GM12865 (cell line): Measurements from ENCODE around the gene GSTT2.
"Not testable (repeated sequence)": the region's sequence is repeated elsewhere in the genome, so short reads cannot be mapped to it uniquely, and the experiment has no call there.

ENCODE experiments used
- DNase-seq: peaks from one replicate; pipeline ENCODE4 v3.0.0; 2010; ENCODE audit warnings: low read depth
- H3K4me3 ChIP-seq: 2 replicates; pipeline ENCODE4 v1.5.1; 2011; ENCODE audit warnings: mild to moderate bottlenecking, low read depth, low read length, control low read depth
- TF ChIP-seq, protein P1 (sequence below): IDR thresholded peaks from 2 replicates; pipeline ENCODE4 v1.5.1; 2011; ENCODE audit warnings: low read length, control low read depth, low read depth, inconsistent platforms; ENCODE audit not compliant: insufficient read depth; ENCODE audit errors: missing control alignments

GSTT2 gene

DNA sequence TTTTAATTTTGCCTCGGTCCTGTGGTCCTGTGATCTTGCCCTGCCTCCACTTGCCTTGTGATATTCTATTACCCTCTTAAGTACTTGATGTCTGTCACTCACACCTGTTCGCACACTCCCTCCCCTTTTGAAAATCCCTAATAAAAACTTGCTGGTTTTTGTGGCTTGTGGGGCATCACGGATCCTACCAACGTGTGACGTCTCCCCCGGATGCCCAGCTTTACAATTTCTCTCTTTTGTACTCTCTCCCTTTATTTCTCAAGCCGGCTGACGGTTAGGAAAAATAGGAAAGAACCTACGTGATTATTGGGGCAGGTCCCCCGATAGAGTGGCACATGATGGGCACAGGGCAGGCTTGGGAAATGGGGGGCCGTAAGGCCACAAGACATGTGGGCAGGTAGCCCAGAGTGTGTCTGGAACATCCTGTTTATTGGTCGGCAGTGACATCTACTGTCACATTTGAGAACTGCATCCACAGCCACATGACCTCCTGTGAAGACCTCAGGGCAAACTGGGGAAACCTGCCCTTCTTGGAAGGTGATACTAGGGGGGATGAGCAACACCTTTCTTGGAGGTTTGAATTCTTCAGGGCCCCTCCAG lies 23.5 kb upstream of the GSTT2 start:
- H3K4me3 ChIP-seq = not testable (repeated sequence)
- peak; percentile 81 for DNase-seq
- TF ChIP-seq, protein P1, sequence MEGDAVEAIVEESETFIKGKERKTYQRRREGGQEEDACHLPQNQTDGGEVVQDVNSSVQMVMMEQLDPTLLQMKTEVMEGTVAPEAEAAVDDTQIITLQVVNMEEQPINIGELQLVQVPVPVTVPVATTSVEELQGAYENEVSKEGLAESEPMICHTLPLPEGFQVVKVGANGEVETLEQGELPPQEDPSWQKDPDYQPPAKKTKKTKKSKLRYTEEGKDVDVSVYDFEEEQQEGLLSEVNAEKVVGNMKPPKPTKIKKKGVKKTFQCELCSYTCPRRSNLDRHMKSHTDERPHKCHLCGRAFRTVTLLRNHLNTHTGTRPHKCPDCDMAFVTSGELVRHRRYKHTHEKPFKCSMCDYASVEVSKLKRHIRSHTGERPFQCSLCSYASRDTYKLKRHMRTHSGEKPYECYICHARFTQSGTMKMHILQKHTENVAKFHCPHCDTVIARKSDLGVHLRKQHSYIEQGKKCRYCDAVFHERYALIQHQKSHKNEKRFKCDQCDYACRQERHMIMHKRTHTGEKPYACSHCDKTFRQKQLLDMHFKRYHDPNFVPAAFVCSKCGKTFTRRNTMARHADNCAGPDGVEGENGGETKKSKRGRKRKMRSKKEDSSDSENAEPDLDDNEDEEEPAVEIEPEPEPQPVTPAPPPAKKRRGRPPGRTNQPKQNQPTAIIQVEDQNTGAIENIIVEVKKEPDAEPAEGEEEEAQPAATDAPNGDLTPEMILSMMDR = peak; percentile 86

DNA sequence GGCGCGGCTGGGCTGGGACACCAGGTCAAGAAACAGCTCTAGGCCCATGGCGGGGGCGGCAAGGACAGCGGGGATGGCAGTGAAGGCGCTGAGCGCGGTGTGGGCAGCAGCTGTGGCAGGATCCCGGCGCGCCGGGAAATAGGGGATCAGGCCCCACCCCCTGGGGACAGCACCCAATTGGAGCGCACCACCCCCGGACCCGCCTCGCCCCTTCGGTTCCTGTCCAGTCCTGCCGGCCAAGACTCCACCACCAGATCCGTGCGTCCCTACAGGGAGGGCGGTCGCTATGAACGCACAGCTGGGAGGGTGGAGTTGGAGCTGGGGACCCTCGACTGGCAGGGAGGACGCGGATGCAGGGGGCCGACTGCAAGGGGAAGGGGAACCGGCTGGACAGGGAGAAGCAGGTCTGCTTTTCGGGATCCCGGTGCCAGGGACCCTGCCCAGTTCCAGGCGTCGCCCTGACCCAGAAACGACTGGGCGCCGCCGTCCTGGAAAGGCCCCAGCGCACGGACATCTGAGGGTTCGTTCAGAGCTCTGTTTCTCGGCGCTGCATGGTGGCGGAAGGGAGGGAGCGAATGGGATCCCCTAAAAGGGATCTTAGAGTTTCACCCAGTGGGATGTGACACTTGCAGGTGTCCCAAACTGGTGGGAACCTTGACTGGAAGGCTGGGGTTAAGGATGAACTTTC lies 18.7 kb upstream of the GSTT2 start, which contains the start of gene GSTT2B:
GSTT2B (minus strand) TSS at position 112 of the 688 bp plus-strand sequence; CDS start at position 48, 64 bp downstream.
- not testable (repeated sequence) for H3K4me3 ChIP-seq, DNase-seq

DNA sequence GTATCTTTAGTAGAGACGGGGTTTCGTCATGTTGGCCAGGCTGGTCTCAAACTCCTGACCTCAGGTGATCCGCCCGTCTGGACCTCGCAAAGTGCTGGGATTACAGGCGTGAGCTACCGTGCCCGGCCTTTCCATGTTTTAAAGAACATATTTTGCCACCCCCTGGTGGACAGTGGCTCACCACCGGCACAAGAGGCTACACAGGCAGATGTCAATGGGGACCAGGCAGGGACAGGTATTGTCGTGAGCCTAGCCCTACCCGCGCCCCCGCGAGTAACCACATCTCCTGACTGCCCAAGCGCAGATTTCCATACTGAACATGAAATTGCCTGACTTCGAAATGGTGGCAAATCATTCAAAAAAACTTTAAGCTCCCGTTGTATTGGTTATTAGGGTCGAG lies 13.8 kb upstream of the GSTT2 start:
- H3K4me3 ChIP-seq = not testable (repeated sequence)

DNA sequence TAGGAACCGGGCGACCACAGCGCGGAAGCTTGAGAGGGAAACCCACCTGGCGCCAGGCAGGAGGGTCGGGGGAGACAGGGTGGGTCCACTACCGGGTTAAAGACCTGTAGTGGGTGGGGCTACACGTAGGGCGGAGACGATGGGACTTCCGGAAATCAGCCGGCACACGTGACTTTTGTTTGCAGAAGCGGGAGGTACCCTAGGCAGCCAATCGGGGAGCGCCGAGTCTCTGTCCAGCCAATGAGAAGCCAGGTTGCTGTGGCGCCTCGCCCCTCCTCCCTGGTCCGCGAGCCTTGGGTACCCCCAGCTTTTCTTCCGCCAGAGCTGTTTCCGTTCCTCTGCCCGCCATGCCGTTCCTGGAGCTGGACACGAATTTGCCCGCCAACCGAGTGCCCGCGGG lies 13.4 kb upstream of the GSTT2 start, which contains the start of gene DDTL:
DDTL (plus strand) TSS at position 321 of the 400 bp plus-strand sequence; CDS start at position 348, 27 bp downstream.
- not testable (repeated sequence) for DNase-seq, H3K4me3 ChIP-seq

More for the DNA sequence above, 13.8 kb upstream of the GSTT2 start:
- DNase-seq = not testable (repeated sequence)

DNA sequence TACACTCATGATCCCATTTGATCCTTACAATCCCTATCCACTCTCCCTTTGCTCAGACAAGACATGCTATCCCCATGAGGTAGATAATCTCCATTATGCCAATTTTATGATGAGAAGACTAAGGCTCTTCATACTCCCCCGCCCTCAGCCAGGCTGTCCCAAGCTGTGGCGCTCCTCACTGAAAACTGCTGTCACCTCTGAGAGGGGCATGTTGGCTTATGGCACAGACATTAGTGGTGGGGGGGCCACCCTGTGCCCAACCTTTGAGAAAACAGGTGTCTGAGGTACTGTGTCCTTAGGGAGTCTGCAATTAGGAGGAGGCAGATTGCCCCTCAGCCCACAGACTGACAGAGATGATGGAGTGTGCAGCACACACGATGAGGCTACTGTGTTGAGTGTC lies 10.9 kb upstream of the GSTT2 start:
- TF ChIP-seq, protein P1 = no peak
- DNase-seq = no peak
- no peak overlapping the region for H3K4me3 ChIP-seq

DNA sequence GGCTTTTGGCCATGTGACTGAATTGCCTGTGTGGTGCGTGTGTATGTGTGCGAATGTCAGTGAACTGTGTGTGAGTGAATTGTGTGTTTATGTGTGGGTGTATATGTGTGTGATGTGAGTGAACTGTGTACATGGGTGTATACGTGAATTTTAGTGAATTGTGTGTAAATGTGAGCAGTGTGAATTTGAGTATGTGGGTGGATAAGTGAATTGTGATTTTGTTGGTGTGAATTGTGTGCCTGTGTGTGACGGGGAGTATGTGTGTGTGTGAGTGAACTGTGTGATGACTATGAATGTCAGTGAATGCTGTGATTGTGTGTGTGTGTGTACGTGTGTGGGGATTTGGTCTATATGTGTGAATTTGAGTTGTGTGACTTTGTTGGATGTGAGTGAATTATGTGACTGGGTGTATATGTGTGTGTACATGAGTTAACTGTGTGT lies 9.7 kb upstream of the GSTT2 start:
- no peak for DNase-seq
- TF ChIP-seq, protein P1 = no peak
- H3K4me3 ChIP-seq = no peak overlapping the region

DNA sequence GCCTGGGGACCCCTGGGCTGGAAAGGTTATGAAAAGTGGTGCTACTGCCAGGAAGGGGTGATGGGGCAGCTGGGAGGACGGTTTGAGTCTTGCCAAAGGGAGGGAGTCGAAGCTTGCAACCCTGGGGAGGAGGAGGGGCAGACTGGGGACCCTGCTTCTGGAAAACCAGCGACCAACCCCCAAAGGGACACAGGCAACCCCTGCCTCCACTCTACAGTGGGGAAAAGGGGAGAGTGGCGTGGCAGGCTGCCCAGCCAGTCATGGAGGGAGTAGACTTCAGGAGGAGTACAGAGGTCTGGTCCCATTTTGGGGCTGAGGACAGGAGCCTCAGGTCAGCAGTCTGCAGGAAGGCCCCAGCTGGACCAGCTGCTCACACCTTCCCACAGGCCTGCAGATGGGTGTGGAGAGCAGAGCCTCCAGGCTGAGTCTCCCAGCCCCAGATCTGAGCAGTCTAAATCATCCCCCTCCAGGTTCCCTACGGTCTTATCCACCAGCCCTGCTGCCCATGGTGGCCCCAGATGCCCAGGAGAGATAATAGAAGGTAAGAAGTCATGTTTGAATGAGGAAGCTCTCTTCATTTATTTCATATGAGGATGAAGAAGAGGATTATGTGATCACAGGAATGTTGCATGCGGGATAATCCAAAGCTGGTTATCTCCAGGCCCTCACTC lies 9.0 kb upstream of the GSTT2 start:
- H3K4me3 ChIP-seq = no peak overlapping the region

DNA sequence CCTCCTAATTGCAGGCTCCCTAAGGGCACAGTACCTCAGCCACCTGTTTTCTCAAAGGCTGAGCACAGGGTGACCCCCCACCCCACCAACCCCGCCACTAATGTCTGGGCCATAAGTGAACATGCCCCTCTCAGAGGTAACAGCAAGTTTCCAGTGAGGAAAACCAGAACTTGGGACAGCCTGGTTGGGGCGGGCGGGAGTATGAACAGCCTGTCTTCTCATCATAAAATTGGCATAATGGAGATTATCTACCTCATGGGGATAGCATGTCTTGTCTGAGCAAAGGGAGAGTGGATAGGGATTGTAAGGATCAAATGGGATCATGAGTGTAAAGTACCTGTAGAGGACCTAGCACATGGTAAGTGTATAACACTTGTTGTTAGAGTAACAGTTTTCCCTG lies 8.0 kb upstream of the GSTT2 start:
- not testable (repeated sequence) for H3K4me3 ChIP-seq, DNase-seq

More for the DNA sequence above, 9.0 kb upstream of the GSTT2 start:
- peak; percentile 15 for DNase-seq
- TF ChIP-seq, protein P1 = no peak

DNA sequence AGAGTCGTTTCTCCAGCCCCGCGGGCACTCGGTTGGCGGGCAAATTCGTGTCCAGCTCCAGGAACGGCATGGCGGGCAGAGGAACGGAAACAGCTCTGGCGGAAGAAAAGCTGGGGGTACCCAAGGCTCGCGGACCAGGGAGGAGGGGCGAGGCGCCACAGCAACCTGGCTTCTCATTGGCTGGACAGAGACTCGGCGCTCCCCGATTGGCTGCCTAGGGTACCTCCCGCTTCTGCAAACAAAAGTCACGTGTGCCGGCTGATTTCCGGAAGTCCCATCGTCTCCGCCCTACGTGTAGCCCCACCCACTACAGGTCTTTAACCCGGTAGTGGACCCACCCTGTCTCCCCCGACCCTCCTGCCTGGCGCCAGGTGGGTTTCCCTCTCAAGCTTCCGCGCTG lies 5.6 kb upstream of the GSTT2 start, which contains the start of gene DDT:
DDT (minus strand) TSS at position 97 of the 400 bp plus-strand sequence; CDS start at position 70, 27 bp downstream.
- H3K4me3 ChIP-seq, DNase-seq: not testable (repeated sequence)

DNA sequence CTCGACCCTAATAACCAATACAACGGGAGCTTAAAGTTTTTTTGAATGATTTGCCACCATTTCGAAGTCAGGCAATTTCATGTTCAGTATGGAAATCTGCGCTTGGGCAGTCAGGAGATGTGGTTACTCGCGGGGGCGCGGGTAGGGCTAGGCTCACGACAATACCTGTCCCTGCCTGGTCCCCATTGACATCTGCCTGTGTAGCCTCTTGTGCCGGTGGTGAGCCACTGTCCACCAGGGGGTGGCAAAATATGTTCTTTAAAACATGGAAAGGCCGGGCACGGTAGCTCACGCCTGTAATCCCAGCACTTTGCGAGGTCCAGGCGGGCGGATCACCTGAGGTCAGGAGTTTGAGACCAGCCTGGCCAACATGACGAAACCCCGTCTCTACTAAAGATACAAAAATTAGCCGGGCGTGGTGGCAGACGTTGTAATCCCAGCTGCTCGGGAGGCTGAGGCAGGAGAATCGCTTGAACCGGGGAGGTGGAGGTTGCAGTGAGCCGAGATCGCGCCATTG lies 5.0 kb upstream of the GSTT2 start:
- not testable (repeated sequence) for H3K4me3 ChIP-seq, DNase-seq

DNA sequence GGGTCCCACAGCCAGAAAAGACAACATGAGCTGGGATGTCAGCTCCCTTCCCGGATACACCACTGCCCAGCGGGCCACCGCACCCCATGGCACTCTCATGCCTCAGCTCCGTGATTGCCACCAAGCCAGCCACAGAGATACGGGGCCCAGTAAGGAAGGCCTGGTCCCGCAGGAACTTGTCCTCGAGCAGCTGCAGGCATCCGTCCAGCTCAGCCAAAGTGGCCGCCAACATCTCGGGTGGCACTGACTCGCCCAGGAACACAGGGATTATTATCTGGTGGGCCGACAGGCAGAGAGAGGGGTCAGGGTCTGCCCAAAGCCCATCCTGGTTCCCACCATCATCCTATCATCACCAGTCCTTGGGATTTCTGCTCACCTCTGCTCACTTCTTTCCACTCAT lies 2.6 kb upstream of the GSTT2 start:
- DNase-seq, H3K4me3 ChIP-seq: not testable (repeated sequence)

DNA sequence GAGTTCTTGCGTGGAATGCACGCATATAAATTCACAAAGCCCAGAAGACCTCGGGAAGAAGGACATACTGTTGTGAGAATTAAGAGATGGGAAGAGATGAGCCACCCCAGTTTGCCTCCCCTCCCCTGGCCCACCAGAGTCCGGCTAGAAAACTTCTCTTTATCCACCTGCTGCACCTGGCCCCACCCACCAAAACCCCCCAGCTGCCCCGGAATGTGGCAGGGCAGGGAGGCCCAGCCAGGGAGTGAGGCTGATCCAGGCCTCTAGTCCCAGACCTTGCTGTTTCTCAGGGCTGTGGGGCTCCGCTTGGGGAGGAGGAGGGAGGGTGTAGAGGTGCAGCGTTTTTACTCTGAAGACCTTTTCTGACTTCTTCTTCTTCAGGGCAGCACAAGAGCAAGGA lies 633 bp downstream of the GSTT2 start:
- not testable (repeated sequence) for H3K4me3 ChIP-seq, DNase-seq
